ENCODE data around the gene CST4.
"Not testable (repeated sequence)": the region's sequence is repeated elsewhere in the genome, so short reads cannot be mapped to it uniquely, and the experiment has no call there.

The CST4 gene, protein sequence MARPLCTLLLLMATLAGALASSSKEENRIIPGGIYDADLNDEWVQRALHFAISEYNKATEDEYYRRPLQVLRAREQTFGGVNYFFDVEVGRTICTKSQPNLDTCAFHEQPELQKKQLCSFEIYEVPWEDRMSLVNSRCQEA

DNA sequence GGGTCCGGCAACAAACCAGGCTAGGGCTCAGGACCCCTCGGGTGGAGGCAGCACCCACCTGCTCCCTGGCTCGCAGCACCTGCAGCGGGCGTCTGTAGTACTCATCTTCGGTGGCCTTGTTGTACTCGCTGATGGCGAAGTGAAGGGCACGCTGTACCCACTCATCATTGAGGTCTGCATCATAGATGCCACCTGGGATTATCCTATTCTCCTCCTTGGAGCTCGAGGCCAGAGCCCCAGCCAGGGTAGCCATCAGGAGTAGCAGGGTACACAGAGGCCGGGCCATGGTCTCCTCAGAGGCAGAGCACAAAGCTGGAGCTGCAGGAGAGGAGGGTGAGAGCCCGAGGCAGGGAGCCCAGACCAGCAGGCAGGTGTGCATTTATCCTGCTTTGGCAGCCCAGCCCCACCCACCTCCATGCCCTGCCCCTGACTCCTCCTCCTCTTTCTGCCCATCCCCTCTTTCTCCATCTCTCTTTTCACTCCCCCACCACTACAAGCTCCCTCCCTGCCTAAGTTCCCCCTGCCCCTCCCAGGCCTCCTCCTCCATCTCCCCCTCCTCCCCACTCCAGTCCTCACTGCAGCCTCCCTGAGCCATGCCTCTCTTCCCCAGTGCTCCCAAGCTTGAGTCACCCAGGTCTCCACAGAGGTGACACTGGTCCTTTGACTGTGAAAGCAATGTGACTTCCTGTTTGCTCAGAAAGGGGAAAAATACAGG lies at the start of gene CST4:
Gene CST4 (minus strand): TSS at position 355 of the 715 bp plus-strand sequence. CDS start 69 bp downstream, at position 286.
- DNase-seq: not testable (repeated sequence)

- DNase-seq: not testable (repeated sequence)
Observed at GRCh38 chr20:23735391-23735790, 46.6 kb upstream of the CST4 start.

GRCh38 chr20:23734949-23735348 lies 46.1 kb upstream of the CST4 start:
- not testable (repeated sequence) for DNase-seq

GRCh38 chr20:23734440-23734839 lies 45.6 kb upstream of the CST4 start:
- DNase-seq: not testable (repeated sequence)

GRCh38 chr20:23727016-23727415 lies 38.2 kb upstream of the CST4 start:
- no peak for DNase-seq

GRCh38 chr20:23725102-23725501 lies 36.3 kb upstream of the CST4 start:
- DNase-seq: no peak

DNA sequence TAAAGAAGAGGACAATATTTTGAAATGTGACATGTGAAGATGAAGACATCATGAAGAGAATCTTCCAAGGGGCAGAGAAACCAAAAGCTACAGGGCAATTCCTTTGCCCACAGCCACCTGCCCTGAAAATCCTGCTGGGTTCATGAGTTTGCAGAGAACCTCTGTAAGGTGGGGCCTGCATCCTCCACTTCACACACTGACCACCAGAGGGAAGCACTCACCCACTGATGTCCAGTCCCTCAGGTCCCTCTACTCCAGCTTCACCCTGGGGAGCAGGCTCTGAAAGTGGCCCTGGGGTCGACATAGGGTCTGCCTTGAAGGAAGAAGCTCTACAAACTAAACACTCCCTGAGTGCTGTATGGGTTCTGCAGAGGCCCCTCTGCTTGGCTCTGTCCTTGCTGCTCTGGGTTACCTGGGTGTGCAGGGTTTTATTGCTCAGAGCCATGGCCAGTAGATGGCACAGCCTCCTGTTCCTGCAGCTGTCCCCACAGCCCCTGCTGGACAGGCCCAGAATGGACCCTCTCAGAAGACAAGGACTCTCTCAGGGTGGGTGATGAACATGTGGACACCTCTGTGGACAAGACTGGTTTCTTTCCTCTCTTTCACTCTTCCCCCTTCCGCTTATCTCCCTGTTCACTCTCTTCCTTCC lies 34.9 kb upstream of the CST4 start:
- not testable (repeated sequence) for DNase-seq

- not testable (repeated sequence) for DNase-seq
Observed at GRCh38 chr20:23722851-23723250, 34.0 kb upstream of the CST4 start.

DNA sequence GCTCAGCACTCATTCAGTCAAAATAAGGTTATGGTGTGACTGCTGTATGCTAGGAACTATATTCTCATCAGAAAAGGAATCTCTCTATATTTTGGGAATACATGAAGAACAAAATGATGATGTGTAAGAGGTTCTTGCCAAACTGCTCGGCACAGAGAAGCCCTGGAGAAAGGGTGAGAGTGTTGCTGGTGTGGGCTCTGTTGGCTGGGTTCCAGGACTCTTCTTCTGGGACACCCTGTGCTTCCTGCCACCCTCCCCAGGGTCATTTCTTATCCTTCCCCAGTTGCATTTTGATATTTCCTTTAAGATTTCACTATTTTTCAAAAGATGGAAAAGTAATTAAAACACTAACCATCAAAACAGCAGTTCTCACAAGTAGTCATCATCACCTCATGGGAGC lies 33.1 kb upstream of the CST4 start:
- DNase-seq: no peak

- not testable (repeated sequence) for DNase-seq
Observed at GRCh38 chr20:23719351-23719750, 30.5 kb upstream of the CST4 start.

DNA sequence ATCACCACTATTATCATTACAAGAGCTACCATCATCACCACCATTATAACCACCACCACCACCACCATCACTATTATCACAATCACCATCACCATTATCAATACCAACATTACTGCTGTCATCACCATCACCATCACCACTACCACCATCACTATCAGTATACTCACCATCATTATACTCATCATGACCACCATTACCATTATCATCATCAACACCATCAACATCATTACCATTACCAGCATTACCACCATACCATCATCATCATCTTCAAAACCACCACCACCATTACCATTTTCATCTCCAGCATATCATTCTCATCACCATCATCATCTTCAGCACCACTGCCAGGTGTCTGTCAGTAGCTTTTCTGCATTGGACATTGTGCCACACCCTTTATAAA lies 22.9 kb upstream of the CST4 start:
- not testable (repeated sequence) for DNase-seq

- no peak for DNase-seq
Observed at GRCh38 chr20:23710771-23711170, 21.9 kb upstream of the CST4 start.

DNA sequence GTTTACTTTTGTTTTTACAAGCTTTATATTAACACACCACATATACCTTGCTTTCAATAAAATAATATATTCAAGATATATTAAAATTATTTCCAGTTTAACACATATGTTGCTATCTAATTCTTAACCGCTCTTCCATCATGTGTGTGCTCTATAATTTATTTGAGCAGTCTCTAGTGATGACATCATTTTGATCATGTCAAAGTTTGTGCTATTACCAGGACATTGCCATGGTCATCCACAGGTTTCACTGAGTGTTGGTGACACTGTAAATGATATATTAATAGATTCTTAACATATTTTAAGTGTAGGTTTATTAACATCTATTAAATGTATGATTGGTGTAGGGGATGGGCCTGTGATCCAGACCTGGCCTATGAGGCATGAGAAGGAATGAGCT lies 17.1 kb upstream of the CST4 start:
- DNase-seq: no peak

- DNase-seq: no peak
Observed at GRCh38 chr20:23702021-23702420, 13.2 kb upstream of the CST4 start.

GRCh38 chr20:23700931-23701330 lies 12.1 kb upstream of the CST4 start:
- no peak for DNase-seq

DNA sequence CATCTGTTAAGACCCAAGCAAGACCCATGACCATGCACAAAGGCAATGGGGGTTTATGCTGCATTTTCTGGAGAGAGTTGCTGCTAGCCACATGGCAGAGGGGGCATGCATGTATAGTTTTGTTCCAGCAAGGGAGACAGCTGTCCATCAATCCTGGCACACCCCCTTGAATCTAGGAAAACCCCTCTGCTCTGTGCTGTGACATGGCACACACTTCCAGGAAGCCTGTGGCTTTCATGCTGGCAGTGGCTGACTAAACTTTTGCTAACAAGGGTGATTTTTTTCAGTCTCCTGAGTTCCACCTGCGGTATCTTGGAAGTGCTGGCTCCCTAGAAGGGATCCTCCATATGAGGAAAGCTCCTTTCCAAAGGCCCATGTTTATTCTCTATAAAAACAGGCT lies 9.1 kb upstream of the CST4 start:
- no peak for DNase-seq

GRCh38 chr20:23695068-23695395 lies 6.2 kb upstream of the CST4 start:
- not testable (repeated sequence) for DNase-seq

- not testable (repeated sequence) for DNase-seq
Observed at GRCh38 chr20:23694178-23695067, 5.6 kb upstream of the CST4 start.

- DNase-seq: not testable (repeated sequence)
Observed at GRCh38 chr20:23692725-23693619, 4.1 kb upstream of the CST4 start.

- no peak for DNase-seq
Observed at GRCh38 chr20:23691675-23692074, 2.8 kb upstream of the CST4 start.

GRCh38 chr20:23690581-23690980 lies 1.7 kb upstream of the CST4 start:
- DNase-seq: no peak

DNA sequence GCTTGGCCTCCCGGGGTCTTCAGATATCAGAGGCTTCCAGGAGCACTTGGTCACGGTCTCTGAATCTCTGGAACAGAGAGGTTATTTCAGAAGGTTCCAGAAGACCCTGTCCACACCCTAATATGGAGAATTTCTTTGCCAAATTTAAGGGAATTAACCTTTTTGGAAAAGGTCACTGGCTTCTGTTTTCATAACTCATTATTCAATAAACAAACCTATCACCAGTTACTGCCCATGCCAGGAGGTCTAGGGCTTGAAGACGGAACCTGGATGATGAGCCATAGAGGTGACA lies 507 bp upstream of the CST4 start:
- no peak for DNase-seq

Measured in activated T-cell treated with anti-CD3 and anti-CD28 coated beads for 4 hours (primary cell).